BLaER1 treated with 17β-estradiol and CSF1 and Interleukin-3, amounts not matched to agents 10 nM and 100 nM (cell line): ENCODE results near the gene CMSS1.

Source experiments
- H3K27ac ChIP-seq, 11 experiments: shearing (Covaris generic); formaldehyde crosslinking; 2 replicates each; pipeline ENCODE4 v1.8.1; 2022
- H3K27me3 ChIP-seq, 11 experiments: shearing (Covaris generic); formaldehyde crosslinking; 2 replicates each; pipeline ENCODE4 v1.8.1; 2022
- H3K36me3 ChIP-seq, 11 experiments: shearing (Covaris generic); formaldehyde crosslinking; 2 replicates each; pipeline ENCODE4 v1.8.1; 2022
- H3K4me1 ChIP-seq, 10 experiments: shearing (Covaris generic); formaldehyde crosslinking; 2 replicates each; pipeline ENCODE4 v1.8.1; 2022
- H3K4me2 ChIP-seq, 11 experiments: shearing (Covaris generic); formaldehyde crosslinking; 2 replicates each; pipeline ENCODE4 v1.8.1; 2022
- H3K4me3 ChIP-seq, 10 experiments: shearing (Covaris generic); formaldehyde crosslinking; 2 replicates each; pipeline ENCODE4 v1.8.1; 2022
- H3K9ac ChIP-seq, 11 experiments: shearing (Covaris generic); formaldehyde crosslinking; 2 replicates each; pipeline ENCODE4 v1.8.1; 2022
- H3K9me3 ChIP-seq, 11 experiments: shearing (Covaris generic); formaldehyde crosslinking; replicated peaks in 1 of 11; 2 replicates each; pipeline ENCODE4 v1.8.1; 2022
- H4K20me1 ChIP-seq, 11 experiments: shearing (Covaris generic); formaldehyde crosslinking; 2 replicates each; pipeline ENCODE4 v1.8.1; 2022
- Cebpa-rat ChIP-seq, 11 experiments: shearing (Covaris generic); IDR thresholded peaks; 2 replicates each; pipeline ENCODE4 v1.8.1; 2022

CMSS1 gene

GRCh38 chr3:100149130-100149529, 331.5 kb downstream of the CMSS1 start:
- no peak for TF ChIP-seq Cebpa-rat (IDR thresholded peaks at IDR 0.05)
- H3K4me2 ChIP-seq, result no peak overlapping the region
- no peaks in the 10 kb centered on the region for H4K20me1 ChIP-seq
- H3K36me3 ChIP-seq, result peaks cover 18 to 75% (median 57%) of the 10 kb centered on the region in 11 experiments; a peak in 19 of 22 replicates
- no peak overlapping the region for H3K27ac ChIP-seq
- H3K4me3 ChIP-seq, result no peak overlapping the region
- H3K9ac ChIP-seq, result no peak overlapping the region
- H3K9me3 ChIP-seq, result peaks cover 0 to 25% (median 11%) of the 10 kb centered on the region in 11 experiments; a peak in 19 of 22 replicates
- no peaks in the 10 kb centered on the region for H3K27me3 ChIP-seq
- H3K4me1 ChIP-seq, result peaks cover 0 to 5% (median 0%) of the 10 kb centered on the region in 10 experiments; a peak in 2 of 20 replicates

GRCh38 chr3:100149713-100150415, 332.2 kb downstream of the CMSS1 start:
- no peak overlapping the region for H3K9ac ChIP-seq
- no peaks in the 10 kb centered on the region for H4K20me1 ChIP-seq
- H3K27me3 ChIP-seq, result no peaks in the 10 kb centered on the region
- no peak overlapping the region for H3K4me2 ChIP-seq
- H3K4me3 ChIP-seq, result no peak overlapping the region
- no peak for TF ChIP-seq Cebpa-rat (IDR thresholded peaks at IDR 0.05)
- no peak overlapping the region for H3K27ac ChIP-seq
- peaks cover 21 to 83% (median 65%) of the 10 kb centered on the region in 11 experiments; a peak in 21 of 22 replicates for H3K36me3 ChIP-seq
- peaks cover 6 to 25% (median 15%) of the 10 kb centered on the region in 11 experiments; a peak in 21 of 22 replicates for H3K9me3 ChIP-seq
- no peaks in the 10 kb centered on the region for H3K4me1 ChIP-seq

- Histone ChIP-seq H3K4me3 (no peak overlapping the region), H3K27me3 (no peaks in the 10 kb centered on the region), H3K27ac (no peak overlapping the region), H3K4me2 (no peak overlapping the region), H3K4me1 (no peaks in the 10 kb centered on the region), H3K9ac (no peak overlapping the region), H3K36me3 (peaks cover 27 to 89% (median 71%) of the 10 kb centered on the region in 11 experiments), H3K9me3 (peaks cover 12 to 31% (median 21%) of the 10 kb centered on the region in 11 experiments), H4K20me1 (no peaks in the 10 kb centered on the region)
- no peak for TF ChIP-seq Cebpa-rat (IDR thresholded peaks at IDR 0.05)
Observed at GRCh38 chr3:100150473-100150872, 332.8 kb downstream of the CMSS1 start.

- Histone ChIP-seq H3K9ac (no peak overlapping the region), H3K27ac (no peak overlapping the region), H3K4me3 (no peak overlapping the region), H3K4me1 (no peaks in the 10 kb centered on the region), H4K20me1 (no peaks in the 10 kb centered on the region), H3K36me3 (peaks cover 30 to 96% (median 78%) of the 10 kb centered on the region in 11 experiments), H3K27me3 (no peaks in the 10 kb centered on the region), H3K9me3 (peaks cover 19 to 38% (median 28%) of the 10 kb centered on the region in 11 experiments), H3K4me2 (no peak overlapping the region)
- TF ChIP-seq Cebpa-rat (IDR thresholded peaks at IDR 0.05), result no peak
Observed at GRCh38 chr3:100151024-100151707, 333.5 kb downstream of the CMSS1 start.

- no peaks in the 10 kb centered on the region for H4K20me1 ChIP-seq
- TF ChIP-seq Cebpa-rat (IDR thresholded peaks at IDR 0.05), result no peak
- no peaks in the 10 kb centered on the region for H3K4me1 ChIP-seq
- H3K27me3 ChIP-seq, result no peaks in the 10 kb centered on the region
- H3K27ac ChIP-seq, result no peak overlapping the region
- peaks cover 33 to 55% (median 46%) of the 10 kb centered on the region in 11 experiments for H3K9me3 ChIP-seq
- peaks cover 30 to 100% (median 80%) of the 10 kb centered on the region in 11 experiments for H3K36me3 ChIP-seq
- H3K9ac ChIP-seq, result no peak overlapping the region
- no peak overlapping the region for H3K4me3 ChIP-seq
- H3K4me2 ChIP-seq, result no peak overlapping the region
Observed at GRCh38 chr3:100154171-100154570, 336.5 kb downstream of the CMSS1 start.

GRCh38 chr3:100155128-100155527, 337.5 kb downstream of the CMSS1 start:
- TF ChIP-seq Cebpa-rat (IDR thresholded peaks at IDR 0.05), result no peak
- no peaks in the 10 kb centered on the region for H3K4me1 ChIP-seq
- H3K9me3 ChIP-seq, result peaks cover 33 to 55% (median 46%) of the 10 kb centered on the region in 11 experiments
- no peak overlapping the region for H3K9ac ChIP-seq
- no peak overlapping the region for H3K4me3 ChIP-seq
- H3K36me3 ChIP-seq, result peaks cover 26 to 99% (median 71%) of the 10 kb centered on the region in 11 experiments; a peak in 21 of 22 replicates
- H3K27me3 ChIP-seq, result no peaks in the 10 kb centered on the region
- H4K20me1 ChIP-seq, result no peaks in the 10 kb centered on the region
- H3K27ac ChIP-seq, result no peak overlapping the region
- no peak overlapping the region for H3K4me2 ChIP-seq

- Histone ChIP-seq H3K27ac (no peak overlapping the region), H3K4me3 (no peak overlapping the region; a peak in 1 of 20 replicates)
Observed at GRCh38 chr3:100155590-100155989, 337.9 kb downstream of the CMSS1 start.

GRCh38 chr3:100157685-100158084, 340.0 kb downstream of the CMSS1 start:
- no peak for TF ChIP-seq Cebpa-rat (IDR thresholded peaks at IDR 0.05)
- Histone ChIP-seq H3K36me3 (peaks cover 17 to 99% (median 75%) of the 10 kb centered on the region in 11 experiments; a peak in 21 of 22 replicates), H3K27me3 (no peaks in the 10 kb centered on the region), H3K9me3 (peaks cover 33 to 48% (median 43%) of the 10 kb centered on the region in 11 experiments), H3K9ac (no peak overlapping the region), H3K4me2 (no peak overlapping the region), H4K20me1 (no peaks in the 10 kb centered on the region), H3K4me3 (no peak overlapping the region), H3K27ac (no peak overlapping the region), H3K4me1 (no peaks in the 10 kb centered on the region)

More at GRCh38 chr3:100155590-100155989, 337.9 kb downstream of the CMSS1 start:
- H3K4me1 ChIP-seq, result no peaks in the 10 kb centered on the region
- H4K20me1 ChIP-seq, result no peaks in the 10 kb centered on the region
- no peaks in the 10 kb centered on the region for H3K27me3 ChIP-seq
- TF ChIP-seq Cebpa-rat (IDR thresholded peaks at IDR 0.05), result no peak
- peaks cover 33 to 55% (median 46%) of the 10 kb centered on the region in 11 experiments for H3K9me3 ChIP-seq
- peaks cover 26 to 99% (median 74%) of the 10 kb centered on the region in 11 experiments; a peak in 21 of 22 replicates for H3K36me3 ChIP-seq
- H3K4me2 ChIP-seq, result no peak overlapping the region
- no peak overlapping the region for H3K9ac ChIP-seq

GRCh38 chr3:100158918-100159330, 341.3 kb downstream of the CMSS1 start:
- Histone ChIP-seq H3K9me3 (peaks cover 30 to 41% (median 39%) of the 10 kb centered on the region in 11 experiments), H3K27ac (no peak overlapping the region), H3K36me3 (peaks cover 17 to 99% (median 73%) of the 10 kb centered on the region in 11 experiments; a peak in 21 of 22 replicates), H3K4me3 (no peak overlapping the region), H3K4me1 (no peaks in the 10 kb centered on the region), H3K27me3 (no peaks in the 10 kb centered on the region), H3K4me2 (no peak overlapping the region), H3K9ac (no peak overlapping the region), H4K20me1 (no peaks in the 10 kb centered on the region)
- TF ChIP-seq Cebpa-rat (IDR thresholded peaks at IDR 0.05), result no peak
